OCI-LY1 (cell line): Measurements from ENCODE around the gene KCNK4.

Experiments used
- H2AFZ ChIP-seq: fragments of 200-600 bp; sonication (generic), shearing (Covaris generic); 2 replicates; pipeline ENCODE4 v1.6.0; 2014; ENCODE audit warnings: antibody characterized with exemption, mild to moderate bottlenecking, low read length
- H3F3A ChIP-seq: fragments of 200-600 bp; sonication (generic), shearing (Covaris generic); 2 replicates; pipeline ENCODE4 v1.6.0; 2014; ENCODE audit warnings: mild to moderate bottlenecking, antibody characterized with exemption, low read length, moderate library complexity; ENCODE audit not compliant: insufficient read depth
- H3K27ac ChIP-seq: fragments of 200-600 bp; sonication (generic); 2 replicates; pipeline ENCODE4 v1.5.1; 2014; ENCODE audit warnings: low read length, mixed run types, mild to moderate bottlenecking, low read depth; ENCODE audit not compliant: poor library complexity, severe bottlenecking
- H3K27me3 ChIP-seq: fragments of 200-600 bp; sonication (generic); 2 replicates; pipeline ENCODE4 v1.6.0; 2014; ENCODE audit warnings: antibody characterized with exemption, mild to moderate bottlenecking, low read length, moderate library complexity; ENCODE audit not compliant: insufficient read depth
- H3K36me3 ChIP-seq: fragments of 200-600 bp; sonication (generic); 2 replicates; pipeline ENCODE4 v1.6.1; 2014; ENCODE audit warnings: mild to moderate bottlenecking, antibody characterized with exemption, low read length, moderate library complexity, mixed read lengths; ENCODE audit not compliant: insufficient read depth
- H3K4me1 ChIP-seq: fragments of 200-600 bp; sonication (generic); 2 replicates; pipeline ENCODE4 v1.5.1; 2014; ENCODE audit warnings: mild to moderate bottlenecking, low read length, moderate library complexity; ENCODE audit not compliant: insufficient read depth, severe bottlenecking
- H3K4me2 ChIP-seq: fragments of 200-600 bp; sonication (generic), shearing (Covaris generic); 2 replicates; pipeline ENCODE4 v1.6.1; 2014; ENCODE audit warnings: low read length
- H3K4me3 ChIP-seq: fragments of 200-600 bp; sonication (generic); 2 replicates; pipeline ENCODE4 v1.5.1; 2014; ENCODE audit warnings: low read length, low read depth, mild to moderate bottlenecking, mixed read lengths; ENCODE audit not compliant: poor library complexity, severe bottlenecking
- H3K79me2 ChIP-seq: fragments of 200-600 bp; shearing (Covaris generic); 2 replicates; pipeline ENCODE4 v1.6.1; 2016; ENCODE audit warnings: mixed run types, low read length, mixed read lengths; ENCODE audit not compliant: insufficient read depth
- H3K9ac ChIP-seq: fragments of 200-600 bp; sonication (generic), shearing (Covaris generic); 2 replicates; pipeline ENCODE4 v1.6.1; 2014; ENCODE audit warnings: mild to moderate bottlenecking, low read length, mixed read lengths
- H3K9me2 ChIP-seq: fragments of 200-600 bp; sonication (generic), shearing (Covaris generic); 2 replicates; pipeline ENCODE4 v1.6.1; 2014; ENCODE audit warnings: low read depth, mild to moderate bottlenecking, low read length, mixed read lengths
- H3K9me3 ChIP-seq: fragments of 200-600 bp; shearing (Covaris generic); 2 replicates; pipeline ENCODE4 v1.6.1; 2014; ENCODE audit warnings: low read length, mixed read lengths
- H4K20me1 ChIP-seq: fragments of 200-600 bp; sonication (generic), shearing (Covaris generic); 2 replicates; pipeline ENCODE4 v1.6.0; 2016; ENCODE audit warnings: mild to moderate bottlenecking, low read length; ENCODE audit not compliant: insufficient read depth
- CTCF ChIP-seq: fragments of 200-600 bp; sonication (generic), shearing (Covaris generic); IDR thresholded peaks from 2 replicates; pipeline ENCODE4 v1.5.1; 2017; ENCODE audit warnings: mild to moderate bottlenecking, antibody characterized with exemption, low read length, moderate library complexity, mixed read lengths
- EZH2 ChIP-seq: fragments of 200-600 bp; sonication (generic), shearing (Covaris generic); IDR thresholded peaks from 2 replicates; pipeline ENCODE4 v1.8.0; 2017; ENCODE audit warnings: borderline replicate concordance, mixed run types, mild to moderate bottlenecking, antibody characterized with exemption, low read length, moderate library complexity, mixed read lengths

Gene KCNK4

DNA sequence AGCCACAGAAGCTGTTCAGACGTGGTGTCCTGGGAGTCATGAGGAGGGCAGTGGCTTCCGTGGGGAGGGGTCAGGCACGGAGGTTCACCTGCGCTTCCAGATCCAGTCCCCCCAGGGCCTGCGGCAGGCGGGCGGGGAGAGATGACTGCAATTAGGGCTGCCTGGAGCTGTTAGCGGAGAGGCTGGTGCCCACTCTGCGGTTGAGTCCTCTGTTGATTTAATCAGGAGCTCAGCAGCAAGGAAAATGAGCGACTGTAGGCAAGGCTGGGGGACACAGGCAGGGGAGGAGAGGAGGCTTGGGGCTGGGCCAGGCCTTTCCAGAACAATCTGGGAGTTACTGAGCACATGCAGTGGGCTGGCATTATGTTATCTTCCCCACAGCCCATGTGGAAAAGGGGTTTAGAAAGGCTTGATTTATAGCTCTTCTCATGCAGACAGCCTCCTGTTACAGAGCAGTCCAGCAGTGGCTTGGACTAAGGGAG lies 26.7 kb upstream of the KCNK4 start:
- Histone ChIP-seq H3K4me3 (no peak overlapping the region), H3K36me3 (peaks cover 23% of the 10 kb centered on the region), H3K4me1 (peaks cover 16% of the 10 kb centered on the region), H2AFZ (no peak overlapping the region), H3F3A (no peaks in the 10 kb centered on the region), H3K9ac (no peak overlapping the region), H3K4me2 (no peak overlapping the region), H3K27ac (no peak overlapping the region), H3K9me3 (no peaks in the 10 kb centered on the region), H3K9me2 (no peaks in the 10 kb centered on the region), H3K79me2 (no peaks in the 10 kb centered on the region), H4K20me1 (no peaks in the 10 kb centered on the region), H3K27me3 (no peaks in the 10 kb centered on the region)
- TF ChIP-seq CTCF: no peak
- no peak for TF ChIP-seq EZH2

DNA sequence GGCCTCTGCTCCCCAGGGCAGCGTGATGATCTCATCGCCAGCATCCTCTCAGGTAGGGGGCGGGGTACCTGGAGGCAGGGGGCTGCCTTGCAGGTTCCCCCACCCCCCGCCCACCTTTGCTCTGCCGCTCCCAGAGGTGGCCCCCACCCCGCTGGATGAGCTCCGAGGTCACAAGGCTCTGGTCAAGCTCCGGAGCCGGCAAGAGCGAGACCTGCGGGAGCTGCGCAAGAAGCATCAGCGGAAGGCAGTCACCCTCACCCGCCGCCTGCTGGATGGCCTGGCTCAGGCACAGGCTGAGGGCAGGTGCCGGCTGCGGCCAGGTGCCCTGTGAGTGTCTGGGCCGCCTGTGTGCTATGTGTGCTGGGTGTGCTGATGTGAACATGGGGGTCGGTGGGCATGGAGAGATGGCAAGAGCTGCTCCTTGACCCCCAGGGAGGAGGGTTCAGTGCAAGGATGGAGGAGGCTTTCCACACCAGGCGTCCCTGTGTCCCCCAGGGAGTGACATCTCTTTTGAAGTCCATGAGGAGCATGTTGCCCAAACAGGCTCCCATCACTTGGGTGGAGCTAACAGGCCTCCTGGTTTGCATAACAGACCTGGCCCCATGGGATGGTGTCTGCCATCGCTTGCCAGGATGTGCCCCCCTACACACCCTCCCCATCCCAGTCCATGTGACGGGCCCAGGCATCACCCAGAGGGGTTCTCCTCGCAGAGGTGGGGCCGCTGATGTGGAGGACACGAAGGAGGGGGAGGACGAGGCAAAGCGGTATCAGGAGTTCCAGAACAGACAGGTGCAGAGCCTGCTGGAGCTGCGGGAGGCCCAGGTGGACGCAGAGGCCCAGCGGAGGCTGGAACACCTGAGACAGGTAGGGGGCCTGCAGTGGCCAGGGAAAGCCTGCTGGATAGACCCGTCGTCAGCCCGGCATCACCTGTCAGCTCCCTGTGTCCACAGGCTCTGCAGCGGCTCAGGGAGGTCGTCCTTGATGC lies 25.6 kb upstream of the KCNK4 start:
- peaks cover 16% of the 10 kb centered on the region for H3K4me1 ChIP-seq
- no peak overlapping the region for H2AFZ ChIP-seq
- no peak overlapping the region for H3K9ac ChIP-seq
- peaks cover 14% of the 10 kb centered on the region for H3K36me3 ChIP-seq
- no peak overlapping the region for H3K27ac ChIP-seq
- H3K4me2 ChIP-seq: no peak overlapping the region
- no peaks in the 10 kb centered on the region for H3K9me2 ChIP-seq
- H4K20me1 ChIP-seq: no peaks in the 10 kb centered on the region
- no peaks in the 10 kb centered on the region for H3F3A ChIP-seq
- H3K4me3 ChIP-seq: no peak overlapping the region
- H3K9me3 ChIP-seq: no peaks in the 10 kb centered on the region
- no peaks in the 10 kb centered on the region for H3K79me2 ChIP-seq
- H3K27me3 ChIP-seq: no peaks in the 10 kb centered on the region
- no peak for TF ChIP-seq EZH2
- TF ChIP-seq CTCF: no peak

GRCh38 chr11:64266339-64266738 lies 24.8 kb upstream of the KCNK4 start:
- no peak overlapping the region for H3K27ac ChIP-seq
- H3K9ac ChIP-seq: no peak overlapping the region

More at GRCh38 chr11:64266339-64266738, 24.8 kb upstream of the KCNK4 start:
- no peaks in the 10 kb centered on the region for H4K20me1 ChIP-seq
- H3K9me2 ChIP-seq: no peaks in the 10 kb centered on the region
- H3K27me3 ChIP-seq: no peaks in the 10 kb centered on the region
- peaks cover 14% of the 10 kb centered on the region for H3K36me3 ChIP-seq
- H3K4me2 ChIP-seq: no peak overlapping the region
- H2AFZ ChIP-seq: no peak overlapping the region
- TF ChIP-seq EZH2: no peak
- TF ChIP-seq CTCF: no peak
- H3K9me3 ChIP-seq: no peaks in the 10 kb centered on the region
- no peaks in the 10 kb centered on the region for H3F3A ChIP-seq
- H3K79me2 ChIP-seq: no peaks in the 10 kb centered on the region
- peaks cover 16% of the 10 kb centered on the region for H3K4me1 ChIP-seq
- no peak overlapping the region for H3K4me3 ChIP-seq
